SIG-M5 treated with dmso at 0.1 percent for 504 hours (cell line): ENCODE measurements around the gene SPRING1.

ENCODE experiments used
- DNase-seq: peaks from one replicate; lab custom pipeline; 2025; ENCODE audit not compliant: unreplicated experiment; lab: John Stamatoyannopoulos, UW

Gene SPRING1

GRCh38 chr12:116710370-116711150 lies 27.3 kb downstream of the SPRING1 start:
- DNase-seq, result no peak

DNA sequence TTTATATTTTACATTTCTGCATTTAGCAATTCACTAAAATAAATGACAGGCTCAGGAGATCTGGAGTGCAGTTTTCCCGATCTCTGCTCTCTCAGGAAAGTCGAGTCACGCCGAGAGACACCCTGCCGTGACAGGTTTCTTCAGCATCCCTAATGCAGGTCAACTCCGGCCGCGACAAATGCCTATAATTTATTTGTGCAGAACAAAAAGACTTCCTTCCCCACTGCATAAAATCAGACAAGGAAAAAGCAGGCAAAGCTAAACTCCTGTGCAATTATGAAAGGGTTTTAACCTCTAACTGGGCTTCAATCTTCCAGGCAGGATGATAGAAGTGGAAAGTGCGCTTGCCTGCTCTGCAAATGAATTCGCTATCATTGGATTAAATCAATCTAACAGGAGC lies 28.1 kb downstream of the SPRING1 start:
- DNase-seq, result no peak

DNA sequence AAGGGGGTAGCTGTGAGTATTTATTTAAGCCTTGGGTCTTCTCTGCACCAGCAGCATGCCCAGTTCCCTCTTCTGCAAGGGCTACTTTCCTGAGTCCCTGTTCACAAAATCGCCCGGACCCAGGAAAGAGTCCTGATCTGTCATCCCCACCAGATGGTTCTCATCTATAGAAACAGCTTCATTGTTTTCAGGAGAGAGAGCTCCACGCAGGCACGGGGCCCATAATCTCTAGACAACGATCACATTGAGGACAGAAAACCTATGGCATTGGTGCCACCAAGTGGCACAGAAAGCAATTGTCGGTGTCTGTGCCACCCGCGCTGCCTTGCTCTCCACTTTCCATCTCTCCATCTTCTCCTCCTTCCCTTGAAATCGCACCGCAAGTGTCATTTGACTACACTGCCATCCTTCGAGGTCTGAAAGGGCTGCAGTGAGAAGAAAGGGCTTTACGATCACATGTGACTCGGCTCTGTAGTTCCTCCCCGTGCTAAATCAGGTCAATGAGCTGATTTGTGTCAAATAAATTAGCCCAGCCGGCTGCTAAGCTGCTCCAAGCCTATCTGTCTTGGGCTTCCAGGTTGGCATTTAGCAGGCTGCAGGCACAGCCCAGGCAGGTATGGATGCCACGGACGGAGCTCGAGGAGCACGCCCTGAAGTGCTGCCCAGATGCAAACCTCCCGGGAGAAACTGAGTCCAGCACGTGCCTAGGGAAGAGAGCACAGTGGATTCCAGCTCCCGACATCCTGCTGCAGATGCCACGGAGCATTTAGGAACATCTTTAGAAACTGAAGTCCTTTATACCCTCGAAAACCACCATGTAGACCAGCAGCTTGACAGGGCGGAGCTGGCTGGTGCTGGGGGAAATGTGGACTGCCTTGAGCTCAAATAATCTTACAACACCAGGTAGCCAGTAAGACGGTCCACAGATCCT lies 28.8 kb downstream of the SPRING1 start:
- peak; percentile 72 for DNase-seq

GRCh38 chr12:116707751-116708150 lies 30.1 kb downstream of the SPRING1 start:
- no peak for DNase-seq

- DNase-seq, result peak; percentile 75
Observed at GRCh38 chr12:116703214-116703795, 34.6 kb downstream of the SPRING1 start.

- no peak for DNase-seq
Observed at GRCh38 chr12:116701432-116701831, 36.4 kb downstream of the SPRING1 start.

DNA sequence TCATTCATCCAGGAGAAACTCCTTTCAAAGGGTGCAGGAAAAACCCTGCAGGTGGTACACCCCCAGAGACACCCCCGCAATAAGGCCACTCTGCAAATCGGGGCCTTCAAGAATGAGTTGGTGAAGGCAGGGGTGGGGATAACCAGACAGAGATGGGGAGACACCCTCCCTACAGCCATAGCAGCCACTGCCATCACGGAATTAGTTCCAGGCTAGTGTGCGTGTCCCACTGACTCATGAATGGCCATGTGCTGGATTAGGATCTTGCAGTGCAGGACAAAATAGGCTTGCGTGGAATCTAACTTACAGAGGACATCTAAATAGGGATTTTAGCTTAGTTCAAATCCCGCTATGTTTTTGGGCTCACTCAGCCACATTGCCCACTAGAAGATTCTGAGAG lies 37.8 kb downstream of the SPRING1 start:
- no peak for DNase-seq

GRCh38 chr12:116698554-116699075 lies 39.3 kb downstream of the SPRING1 start:
- DNase-seq, result no peak

GRCh38 chr12:116698116-116698515 lies 39.8 kb downstream of the SPRING1 start:
- peak; percentile 29 for DNase-seq

DNA sequence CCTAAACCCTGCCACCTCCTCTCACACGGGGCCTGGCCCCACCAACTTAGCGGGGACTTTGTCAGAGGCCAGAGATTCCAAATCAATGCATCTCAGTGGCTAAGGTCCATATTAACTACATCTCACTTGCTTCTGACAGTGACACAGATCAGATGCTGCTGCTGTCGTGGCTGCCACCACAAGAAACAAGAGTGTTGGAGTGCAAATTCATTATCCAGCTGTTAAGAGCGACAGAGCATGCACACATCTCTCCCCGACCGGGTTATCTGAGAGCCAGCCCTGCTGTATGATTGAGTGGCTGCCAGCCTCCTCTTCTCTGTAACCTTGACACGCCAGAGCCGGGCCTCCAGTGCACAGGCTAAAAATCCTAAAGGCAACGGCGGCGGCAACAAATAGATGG lies 40.2 kb downstream of the SPRING1 start:
- DNase-seq, result no peak

GRCh38 chr12:116697305-116697704 lies 40.6 kb downstream of the SPRING1 start:
- DNase-seq, result peak; percentile 50

DNA sequence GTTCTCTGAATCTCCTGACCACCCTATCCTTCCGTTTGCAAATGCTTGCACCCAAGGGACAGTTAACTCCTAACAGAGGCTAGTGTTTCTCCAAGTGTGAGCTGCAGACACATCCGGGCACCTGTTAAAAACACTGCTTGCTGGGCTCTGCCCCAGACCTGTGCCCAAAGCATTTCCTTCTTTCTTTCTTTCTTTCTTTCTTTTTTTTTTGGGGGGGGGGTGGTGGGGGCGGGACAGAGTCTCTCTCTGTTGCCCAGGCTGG lies 42.5 kb downstream of the SPRING1 start:
- DNase-seq, result no peak

GRCh38 chr12:116694653-116695463 lies 43.0 kb downstream of the SPRING1 start:
- no peak for DNase-seq

DNA sequence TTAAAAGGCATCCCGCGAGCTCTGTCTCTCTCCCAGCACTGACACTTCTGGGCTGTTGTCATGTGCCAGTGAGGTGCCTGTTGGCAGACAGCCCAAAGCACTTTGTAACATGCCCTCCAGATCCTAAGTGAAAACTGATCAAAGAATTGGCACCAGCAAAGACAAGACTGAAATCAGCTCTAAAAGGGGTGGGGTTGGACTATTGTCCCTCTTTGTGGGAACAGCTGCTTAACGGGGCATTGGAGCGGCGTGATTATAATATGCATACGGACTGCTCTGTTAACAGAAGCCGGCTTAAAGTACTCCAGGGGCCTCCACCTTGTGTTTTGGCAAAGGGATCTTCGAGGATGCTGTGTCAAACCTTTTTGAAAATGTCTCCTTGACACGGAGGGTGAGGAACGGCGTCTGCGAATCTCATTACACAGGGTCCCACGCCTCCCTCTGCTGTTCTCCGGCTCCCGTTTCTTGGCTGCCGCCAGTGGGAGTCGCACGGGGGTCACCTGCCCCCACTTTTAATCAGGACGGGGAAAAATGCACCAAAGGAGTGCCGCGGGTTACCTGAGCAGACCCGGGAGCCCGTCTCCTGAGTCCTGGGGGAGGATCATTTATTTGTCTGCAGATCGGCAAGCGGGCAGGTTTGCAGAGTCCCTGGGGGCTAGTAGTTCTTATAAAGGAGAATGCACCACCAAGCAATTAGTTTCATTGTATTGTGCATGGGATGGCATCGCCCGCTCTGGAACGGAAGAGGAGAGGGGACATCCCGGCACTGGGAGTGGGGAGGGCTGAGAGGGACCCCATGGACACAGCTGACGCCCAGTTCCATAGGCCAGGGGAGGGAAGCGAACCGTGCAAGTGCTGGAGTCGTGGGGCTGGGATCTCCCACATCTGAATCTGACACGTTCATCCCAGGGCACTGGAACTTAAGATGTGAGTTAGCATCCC lies 44.3 kb downstream of the SPRING1 start:
- DNase-seq, result no peak

DNA sequence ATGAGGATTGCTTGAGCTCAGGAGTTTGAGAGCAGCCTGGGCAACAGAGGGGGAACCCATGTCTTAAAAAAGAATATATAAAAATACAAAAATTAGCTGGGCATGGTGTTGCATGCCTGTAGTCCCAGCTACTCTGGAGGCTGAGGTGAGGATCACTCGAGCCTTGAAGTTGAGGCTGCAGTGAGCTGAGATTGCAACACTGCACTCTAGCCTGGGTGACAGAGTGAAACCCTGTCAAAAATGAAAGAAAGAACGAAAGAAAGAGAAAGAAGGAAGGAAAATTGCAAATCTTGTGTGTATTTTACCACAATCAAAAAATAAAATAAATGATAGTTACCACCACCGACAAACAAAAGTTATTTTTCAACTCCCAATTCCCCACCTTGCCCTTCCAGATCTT lies 45.3 kb downstream of the SPRING1 start:
- DNase-seq, result peak; percentile 36

DNA sequence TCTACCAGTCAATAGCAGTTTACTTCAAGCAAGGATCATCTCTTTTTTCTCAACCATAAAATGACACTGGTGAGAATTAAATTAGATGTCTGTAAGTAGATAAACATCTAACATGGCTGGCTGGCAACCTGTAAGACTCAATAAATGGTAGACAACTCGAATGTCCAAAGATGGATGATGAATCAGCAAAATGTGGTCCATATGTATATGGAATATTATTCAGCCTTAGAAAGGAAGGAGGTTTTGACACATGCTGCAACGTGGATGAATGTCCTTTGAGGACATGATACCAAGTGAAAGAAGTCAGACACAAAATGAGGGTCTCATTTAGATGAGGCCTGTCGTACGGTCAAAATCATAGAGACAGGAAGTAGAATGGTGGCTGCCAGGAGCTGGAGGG lies 46.2 kb downstream of the SPRING1 start:
- no peak for DNase-seq

GRCh38 chr12:116691205-116691604 lies 46.7 kb downstream of the SPRING1 start:
- DNase-seq, result no peak

GRCh38 chr12:116689979-116690744 lies 47.7 kb downstream of the SPRING1 start:
- DNase-seq, result peak; percentile 14

- no peak for DNase-seq
Observed at GRCh38 chr12:116689521-116689920, 48.3 kb downstream of the SPRING1 start.
